NCI-H82 treated with DMSO at 0.1 percent for 48 hours (cell line): Measurements from ENCODE around the gene SMPD4.
A peak's percentile ranks its signal among the peaks of the same experiment; 100 is the strongest.
"Not testable (repeated sequence)": the region's sequence is repeated elsewhere in the genome, so short reads cannot be mapped to it uniquely, and the experiment has no call there.

Experiments
- DNase-seq: peaks from one replicate; lab custom pipeline; 2025; ENCODE audit not compliant: unreplicated experiment; lab: John Stamatoyannopoulos, UW

Gene SMPD4

DNA sequence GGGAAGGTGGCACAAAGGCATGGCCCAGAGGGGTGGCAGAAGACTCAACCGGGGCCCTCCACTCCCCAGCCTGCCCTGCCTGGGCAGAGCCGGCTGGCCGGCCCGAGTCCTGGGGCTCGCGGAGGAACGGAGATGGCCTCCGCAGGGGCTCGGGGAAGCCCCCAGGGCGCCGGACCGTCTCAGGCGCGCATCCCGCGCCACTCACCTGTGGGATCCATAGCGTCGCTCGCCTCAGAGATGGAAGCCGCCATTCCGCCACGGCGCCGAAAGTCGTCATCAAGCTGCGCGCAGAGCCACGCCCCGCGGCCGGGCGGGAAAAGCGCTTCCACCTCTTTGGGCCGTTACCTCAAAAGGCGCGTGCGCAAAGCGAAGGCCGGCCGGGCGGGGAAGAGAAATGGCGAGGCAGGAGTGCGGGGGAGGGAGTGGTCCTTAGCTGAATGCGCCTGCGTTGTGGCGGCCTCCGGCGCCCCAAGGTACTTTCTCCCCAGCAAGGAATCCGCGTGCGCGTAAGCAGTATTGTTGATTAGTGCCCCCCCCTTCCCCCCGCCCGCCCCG, at the start of gene SMPD4:
Gene SMPD4 (minus strand): TSS at position 278 of the 555 bp plus-strand sequence. CDS start 5,010 bp downstream, outside the sequence.
- peak; percentile 82 for DNase-seq

DNA sequence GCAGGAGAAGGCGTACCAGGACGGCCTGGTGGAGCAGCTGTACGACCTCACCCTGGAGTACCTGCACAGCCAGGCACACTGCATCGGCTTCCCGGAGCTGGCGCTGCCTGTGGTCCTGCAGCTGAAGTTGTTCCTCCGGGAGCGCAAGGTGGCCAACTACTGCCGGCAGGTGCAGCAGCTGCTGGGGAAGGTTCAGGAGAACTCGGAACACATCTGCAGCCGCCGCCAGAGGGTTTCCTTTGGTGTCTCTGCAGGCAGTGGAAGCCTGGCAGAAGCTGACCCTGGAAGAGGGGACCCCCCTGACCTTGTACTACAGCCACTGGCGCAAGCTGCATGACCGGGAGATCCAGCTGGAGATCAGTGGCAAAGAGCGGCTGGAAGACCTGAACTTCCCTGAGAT, 49.5 kb upstream of the SMPD4 start:
- not testable (repeated sequence) for DNase-seq

GRCh38 chr2:130230376-130230775, 49.0 kb upstream of the SMPD4 start:
- DNase-seq: not testable (repeated sequence)

GRCh38 chr2:130229161-130229510, 47.7 kb upstream of the SMPD4 start:
- DNase-seq: not testable (repeated sequence)

- DNase-seq: not testable (repeated sequence)
Observed at GRCh38 chr2:130228467-130229160, 47.2 kb upstream of the SMPD4 start.

DNA sequence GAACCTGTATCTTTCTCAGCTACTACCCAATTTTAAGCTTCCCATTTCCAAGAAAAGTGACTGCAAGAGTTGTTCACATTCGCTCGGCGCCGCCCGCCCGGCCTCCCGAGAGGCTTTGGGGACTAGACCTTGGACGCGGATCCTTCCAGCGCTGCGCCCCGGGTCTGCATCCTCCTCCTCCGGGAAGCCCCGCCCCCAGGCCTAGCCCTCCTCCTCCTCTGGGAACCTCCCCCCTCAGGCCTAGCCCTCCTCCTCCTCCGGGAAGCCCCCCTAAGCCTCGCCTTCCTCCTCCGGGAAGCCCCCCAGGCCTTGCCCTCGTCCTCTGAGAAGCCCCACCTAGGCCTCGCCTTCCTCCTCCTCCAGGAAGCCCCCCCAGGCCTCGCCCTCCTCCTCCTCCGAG, 46.6 kb upstream of the SMPD4 start:
- DNase-seq: not testable (repeated sequence)

GRCh38 chr2:130222523-130222922, 41.1 kb upstream of the SMPD4 start:
- not testable (repeated sequence) for DNase-seq

DNA sequence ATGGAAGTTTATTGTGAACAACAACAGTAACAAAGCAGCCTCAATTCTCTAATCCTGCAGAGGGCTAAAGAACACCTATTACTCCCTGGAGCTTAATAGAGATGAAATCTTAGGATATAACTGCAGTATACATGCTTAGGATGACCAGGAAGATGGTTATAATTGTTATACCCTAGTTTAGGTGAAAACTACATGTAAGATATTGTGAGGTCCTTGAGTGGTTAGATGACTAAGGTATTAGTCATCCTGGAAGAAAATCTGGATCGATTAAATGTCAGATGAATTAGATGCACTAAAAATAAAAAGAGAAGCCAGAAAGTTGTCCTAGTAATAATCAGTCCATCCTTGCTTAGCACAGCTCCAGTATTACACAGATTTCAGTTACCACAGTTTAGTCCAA, 39.1 kb upstream of the SMPD4 start:
- not testable (repeated sequence) for DNase-seq

GRCh38 chr2:130219147-130219546, 37.7 kb upstream of the SMPD4 start:
- not testable (repeated sequence) for DNase-seq

DNA sequence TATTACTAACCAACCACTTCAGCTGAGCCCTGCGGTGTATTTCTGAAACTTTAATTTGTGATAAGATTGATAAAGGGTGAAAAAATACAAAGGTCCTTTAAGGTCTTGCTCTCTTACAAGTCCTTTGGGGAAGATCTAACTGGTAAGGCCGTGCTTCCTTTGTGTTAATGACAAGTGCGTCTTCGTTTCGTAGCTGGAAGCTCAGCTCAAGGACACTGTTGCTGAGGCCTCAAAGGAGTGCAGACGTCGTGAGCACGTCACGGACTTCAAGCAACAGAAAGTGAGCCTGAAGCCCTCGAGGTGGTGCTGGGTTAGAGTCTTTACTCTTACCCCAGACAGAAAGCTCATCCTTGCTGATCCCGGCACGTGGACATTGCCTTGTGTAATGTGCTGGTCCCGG, 25.6 kb upstream of the SMPD4 start:
- DNase-seq: not testable (repeated sequence)

- DNase-seq: not testable (repeated sequence)
Observed at GRCh38 chr2:130203150-130203549, 21.7 kb upstream of the SMPD4 start.

GRCh38 chr2:130202518-130202917, 21.1 kb upstream of the SMPD4 start:
- not testable (repeated sequence) for DNase-seq

DNA sequence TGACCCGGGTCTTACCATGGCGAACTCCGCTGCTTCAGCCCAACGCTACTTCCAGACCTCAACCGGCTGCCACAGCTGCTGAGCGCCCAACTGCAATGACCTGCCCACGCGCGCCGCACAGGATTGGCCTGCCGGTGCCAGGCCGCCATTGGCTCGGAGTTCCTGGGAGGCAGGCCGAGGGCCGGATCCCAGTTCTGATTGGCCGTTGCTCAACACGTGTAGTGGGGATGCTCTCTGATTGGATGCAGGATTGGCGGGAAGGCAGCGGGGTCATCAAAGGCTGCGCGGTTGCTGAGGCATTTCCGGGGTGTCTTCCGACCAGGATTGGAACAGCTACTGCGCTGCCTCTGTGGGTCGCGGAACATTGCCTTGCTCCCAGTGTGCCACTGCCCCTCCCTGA, 16.9 kb upstream of the SMPD4 start, which contains the start of gene TUBA3E:
Gene TUBA3E (minus strand): TSS at position 97 of the 400 bp plus-strand sequence. CDS start 79 bp downstream, at position 18.
- DNase-seq: no peak

DNA sequence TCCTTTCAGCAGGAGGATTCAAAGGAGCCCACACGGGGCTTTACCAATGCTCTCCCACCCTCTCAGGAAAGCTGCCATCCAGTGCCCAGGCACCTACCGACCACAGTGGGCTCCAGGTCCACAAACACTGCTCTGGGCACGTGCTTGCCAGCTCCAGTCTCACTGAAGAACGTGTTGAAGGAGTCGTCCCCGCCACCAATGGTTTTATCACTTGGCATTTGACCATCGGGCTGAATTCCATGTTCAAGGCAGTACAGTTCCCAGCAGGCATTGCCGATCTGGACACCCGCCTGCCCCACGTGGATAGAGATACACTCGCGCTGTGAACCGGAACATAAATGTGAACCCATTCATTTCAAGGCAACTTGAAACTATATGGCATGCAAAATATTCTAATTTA, 14.7 kb upstream of the SMPD4 start:
- not testable (repeated sequence) for DNase-seq

DNA sequence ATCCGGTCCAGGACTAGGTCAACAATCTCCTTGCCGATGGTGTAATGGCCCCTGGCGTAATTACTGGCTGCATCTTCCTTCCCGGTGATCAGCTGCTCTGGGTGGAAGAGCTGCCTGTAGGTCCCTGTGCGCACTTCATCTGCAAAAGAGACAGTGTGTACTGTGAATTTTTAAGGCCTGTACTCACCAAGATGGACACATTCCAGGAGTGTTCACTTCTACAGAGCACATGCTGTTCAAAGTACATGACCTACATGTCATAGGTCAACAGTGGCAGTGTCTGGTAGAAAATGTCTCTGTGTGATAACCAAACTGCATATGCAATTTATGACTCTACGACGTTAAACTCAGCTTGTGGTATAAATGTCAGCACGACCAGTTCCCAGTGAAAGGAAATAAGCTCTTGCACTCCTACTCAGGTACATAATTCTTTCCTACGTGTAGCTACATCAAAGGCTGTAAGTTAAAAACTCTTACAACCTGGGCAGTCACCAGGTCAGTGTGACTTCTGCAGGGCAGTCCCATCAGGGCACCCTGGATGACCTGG, 13.8 kb upstream of the SMPD4 start:
- DNase-seq: not testable (repeated sequence)

- not testable (repeated sequence) for DNase-seq
Observed at GRCh38 chr2:130193824-130194223, 12.4 kb upstream of the SMPD4 start.

DNA sequence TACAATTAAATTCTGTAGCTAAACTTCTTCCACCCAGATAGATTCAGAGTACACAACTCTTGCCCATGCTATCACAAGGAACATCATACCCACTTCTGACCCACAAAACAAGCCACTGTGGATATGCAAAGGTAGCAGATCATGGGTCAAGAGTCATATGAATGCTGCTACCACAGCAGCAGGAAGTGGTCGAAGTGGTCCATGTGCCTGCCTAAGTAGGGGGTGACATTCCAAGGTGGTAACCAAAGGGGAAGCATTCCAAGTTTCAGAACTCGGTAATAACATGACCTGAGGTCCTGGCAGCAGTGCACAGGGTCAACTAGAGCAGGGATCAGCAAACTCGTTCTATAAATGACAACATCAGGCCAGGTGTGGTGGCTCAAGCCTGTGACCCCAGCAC, 11.0 kb upstream of the SMPD4 start:
- DNase-seq: not testable (repeated sequence)

DNA sequence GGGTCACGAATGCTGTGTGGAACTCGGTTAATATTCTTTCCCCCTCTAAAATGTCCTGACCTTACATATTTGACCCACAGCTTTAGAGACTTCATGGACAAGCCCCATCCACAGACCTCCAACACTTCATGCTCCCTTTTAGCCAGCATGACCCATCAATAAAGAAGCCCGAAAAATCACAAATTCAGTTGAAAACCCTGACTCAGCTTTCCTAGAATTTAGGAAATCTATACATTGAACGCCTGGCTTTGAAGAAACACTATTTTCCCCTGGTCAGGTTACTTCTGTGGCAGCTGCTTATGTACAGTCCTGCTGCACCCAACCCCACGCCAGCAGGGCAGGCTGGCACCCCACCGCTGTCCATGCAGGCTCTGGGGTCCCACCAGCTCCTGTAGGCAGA, 9.9 kb upstream of the SMPD4 start:
- DNase-seq: not testable (repeated sequence)

- no peak for DNase-seq
Observed at GRCh38 chr2:130190237-130190636, 8.8 kb upstream of the SMPD4 start.

- not testable (repeated sequence) for DNase-seq
Observed at GRCh38 chr2:130188958-130189357, 7.6 kb upstream of the SMPD4 start.

DNA sequence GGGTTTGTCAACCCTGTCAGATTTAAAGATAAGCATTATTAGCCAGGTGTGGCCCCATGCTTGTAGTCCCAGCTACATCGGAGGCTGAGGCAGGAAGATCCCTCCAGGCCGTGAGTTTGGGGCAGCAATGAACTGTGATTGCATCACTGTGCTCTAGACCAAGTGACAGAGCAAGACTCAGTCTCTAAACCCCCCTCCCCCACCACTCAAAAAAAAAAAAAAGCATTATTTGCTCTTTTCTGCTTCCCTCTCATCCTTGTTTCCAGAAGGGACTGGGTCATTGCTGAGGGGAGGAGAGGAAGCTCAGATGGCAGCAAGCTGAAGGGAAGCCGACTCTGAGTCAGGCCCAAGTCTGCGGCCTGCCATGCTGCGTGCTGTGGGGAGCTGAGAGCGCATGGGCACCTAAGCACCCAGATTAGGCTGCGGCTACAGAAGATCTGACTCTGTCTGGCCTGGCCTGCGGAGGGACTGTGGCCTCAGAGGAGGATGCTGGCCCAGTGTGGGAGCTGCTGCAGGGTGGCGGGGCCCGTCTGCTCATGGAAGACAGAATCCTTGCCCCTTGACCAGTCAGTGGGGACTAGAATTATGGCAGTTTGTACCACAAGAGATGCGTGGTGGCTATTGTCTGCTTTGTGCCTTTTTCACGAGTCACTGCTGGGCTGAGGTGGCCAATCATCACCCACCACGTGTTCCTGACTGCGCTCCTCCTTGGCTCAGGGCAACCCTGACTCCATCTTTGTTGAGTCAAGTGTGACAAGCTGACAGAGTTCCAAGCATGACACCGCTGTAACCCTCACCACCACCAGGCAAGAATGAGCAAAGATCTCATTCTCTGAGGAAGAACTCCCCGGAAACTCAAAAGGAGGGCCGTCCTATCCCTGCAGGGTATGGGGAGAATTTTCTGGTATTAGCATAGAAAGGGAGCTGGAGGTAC, 6.7 kb upstream of the SMPD4 start:
- not testable (repeated sequence) for DNase-seq
